Spleen (tissue), 7 donors: ENCODE data around the gene LNX2.

Experiments used
- CTCF ChIP-seq, 11 experiments: fragments of 200-600 bp in 7 of 11; fragments of 450-650 bp in 4 of 11; sonication (generic) in 4 of 11; IDR thresholded peaks in 8 of 11; conservative IDR thresholded peaks in 3 of 11; 1 replicate in 7 of 11; 2 replicates in 4 of 11; pipeline versions ENCODE4 v1.4.0 to v1.8.0; 2016 to 2021; ENCODE audit warnings: antibody characterized with exemption in 11 of 11, inconsistent platforms in 4 of 11, mild to moderate bottlenecking in 1 of 11
- POLR2A ChIP-seq, 3 donors: fragments of 450-650 bp; IDR thresholded peaks; one replicate each; pipeline ENCODE4 v1.5.1; 2017; ENCODE audit warnings: antibody characterized with exemption in 3 of 3, mild to moderate bottlenecking in 1 of 3
- POLR2AphosphoS5 ChIP-seq, 3 donors: sonication (generic); formaldehyde crosslinking; IDR thresholded peaks; one replicate each; pipeline ENCODE4 v1.5.1; 2017; ENCODE audit warnings: antibody characterized with exemption in 3 of 3
- donor health status: DM: no; HTN: no; CAD: no; lungs with moderate emphysema.
- donor health status: DM: no; HTN: no; CAD: no.
- donor health status: DM: no; HTN: no; CAD: no.

GRCh38 chr13:27624071-27624470 lies 3.7 kb upstream of the LNX2 start:
- TF ChIP-seq POLR2AphosphoS5 (IDR thresholded peaks at IDR 0.05) (no peak), CTCF (IDR thresholded peaks at IDR 0.05 in 8 of 11, conservative IDR thresholded peaks at IDR 0.05 in 3 of 11) (no peak), POLR2A (IDR thresholded peaks at IDR 0.05) (no peak)
